Muscle of arm (tissue), 14 donors: Measurements from ENCODE around the gene LOXL3. TPM values are rescaled to one million over a fixed set of nuclear protein-coding genes. Genes with fewer than 3 reads are reported as not detected.
A peak's percentile ranks its signal among the peaks of the same experiment; 100 is the strongest.

Experiments
- DNase-seq: peaks from one replicate; pipeline ENCODE4 v3.0.0-alpha.2; 2013
- long read RNA-seq, 11 donors: transcript quantifications; one replicate each; lab custom pipeline, GENCODE V29; 2026
- polyA plus RNA-seq, 12 donors: library from polyadenylated mRNA; unstranded; fragments of 120-200 nt; gene quantifications; one replicate each; pipeline ENCODE4 v1.2.1, GENCODE V29; 2013; ENCODE audit not compliant: insufficient read length in 12 of 12

LOXL3 gene, protein sequence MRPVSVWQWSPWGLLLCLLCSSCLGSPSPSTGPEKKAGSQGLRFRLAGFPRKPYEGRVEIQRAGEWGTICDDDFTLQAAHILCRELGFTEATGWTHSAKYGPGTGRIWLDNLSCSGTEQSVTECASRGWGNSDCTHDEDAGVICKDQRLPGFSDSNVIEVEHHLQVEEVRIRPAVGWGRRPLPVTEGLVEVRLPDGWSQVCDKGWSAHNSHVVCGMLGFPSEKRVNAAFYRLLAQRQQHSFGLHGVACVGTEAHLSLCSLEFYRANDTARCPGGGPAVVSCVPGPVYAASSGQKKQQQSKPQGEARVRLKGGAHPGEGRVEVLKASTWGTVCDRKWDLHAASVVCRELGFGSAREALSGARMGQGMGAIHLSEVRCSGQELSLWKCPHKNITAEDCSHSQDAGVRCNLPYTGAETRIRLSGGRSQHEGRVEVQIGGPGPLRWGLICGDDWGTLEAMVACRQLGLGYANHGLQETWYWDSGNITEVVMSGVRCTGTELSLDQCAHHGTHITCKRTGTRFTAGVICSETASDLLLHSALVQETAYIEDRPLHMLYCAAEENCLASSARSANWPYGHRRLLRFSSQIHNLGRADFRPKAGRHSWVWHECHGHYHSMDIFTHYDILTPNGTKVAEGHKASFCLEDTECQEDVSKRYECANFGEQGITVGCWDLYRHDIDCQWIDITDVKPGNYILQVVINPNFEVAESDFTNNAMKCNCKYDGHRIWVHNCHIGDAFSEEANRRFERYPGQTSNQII
- polyA plus RNA-seq: 1 to 10 TPM in 10 of 12 donors, not detected in 2; 6.5 to 9.6 (median 7.5) TPM
- long read RNA-seq, donor 1, partial matches to known transcripts: 0 of 1 reads
- long read RNA-seq, donor 1, other reads (novel, unspliced or antisense): 0 of 1 reads
- long read RNA-seq, donor 2, partial matches to known transcripts: 0 of 5 reads
- long read RNA-seq, donor 2, other reads (novel, unspliced or antisense): 0 of 5 reads
- long read RNA-seq, donor 3, partial matches to known transcripts: 0 of 1 reads
- long read RNA-seq, donor 3, other reads (novel, unspliced or antisense): 0 of 1 reads
- long read RNA-seq, donor 4, partial matches to known transcripts: 0 of 1 reads
- long read RNA-seq, donor 4, other reads (novel, unspliced or antisense): 0 of 1 reads
- long read RNA-seq, donor 5, transcript LOXL3-201 (14 exons, 3,502 nt): major isoform, 8 of 9 reads
- long read RNA-seq, donor 5, partial matches to known transcripts: 0 of 9 reads
- long read RNA-seq, donor 5, other reads (novel, unspliced or antisense): 0 of 9 reads
- long read RNA-seq, donor 6: 0 reads
- long read RNA-seq, donor 7, partial matches to known transcripts: 11 of 11 reads
- long read RNA-seq, donor 7, other reads (novel, unspliced or antisense): 0 of 11 reads
- long read RNA-seq, donor 8, partial matches to known transcripts: 5 of 7 reads
- long read RNA-seq, donor 8, other reads (novel, unspliced or antisense): 0 of 7 reads
- long read RNA-seq, donor 9, partial matches to known transcripts: 0 of 1 reads
- long read RNA-seq, donor 9, other reads (novel, unspliced or antisense): 0 of 1 reads
- long read RNA-seq, donor 10, partial matches to known transcripts: 59 of 61 reads
- long read RNA-seq, donor 10, other reads (novel, unspliced or antisense): 0 of 61 reads
- long read RNA-seq, donor 11, partial matches to known transcripts: 13 of 21 reads
- long read RNA-seq, donor 11, other reads (novel, unspliced or antisense): 6 of 21 reads

GRCh38 chr2:74553892-74554819 lies at the start of gene LOXL3, which contains the start of gene DOK1:
TSS of gene LOXL3 (minus strand) at chr2:74553942. CDS start at chr2:74552634, 1,308 bp downstream.
TSS of gene DOK1 (plus strand) at chr2:74554720. CDS start at chr2:74554755, 35 bp downstream.
- peak; percentile 90 for DNase-seq

GRCh38 chr2:74602586-74603281 lies 49.0 kb upstream of the LOXL3 start:
- no peak for DNase-seq

- no peak for DNase-seq
Measured at GRCh38 chr2:74599676-74600075, 45.9 kb upstream of the LOXL3 start.

- DNase-seq: no peak
Measured at GRCh38 chr2:74597410-74597809, 43.7 kb upstream of the LOXL3 start.

DNA sequence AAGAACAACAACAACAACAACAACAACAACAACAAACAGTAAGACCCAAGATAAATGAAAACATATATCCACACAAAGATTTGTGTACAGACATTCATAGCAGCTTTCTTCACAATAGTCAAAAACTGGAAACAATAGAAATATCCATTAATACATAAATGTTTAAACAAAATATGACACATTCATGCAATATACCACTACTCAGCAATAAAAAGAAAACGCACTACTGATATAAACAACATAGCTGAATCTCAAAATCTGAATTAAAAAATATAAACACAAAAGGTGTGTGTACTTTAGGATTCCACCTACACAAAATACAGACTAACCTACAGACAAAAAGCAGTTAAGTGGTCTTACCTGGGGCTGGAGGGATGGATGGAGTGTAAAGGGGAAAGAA lies 42.8 kb upstream of the LOXL3 start:
- no peak for DNase-seq

DNA sequence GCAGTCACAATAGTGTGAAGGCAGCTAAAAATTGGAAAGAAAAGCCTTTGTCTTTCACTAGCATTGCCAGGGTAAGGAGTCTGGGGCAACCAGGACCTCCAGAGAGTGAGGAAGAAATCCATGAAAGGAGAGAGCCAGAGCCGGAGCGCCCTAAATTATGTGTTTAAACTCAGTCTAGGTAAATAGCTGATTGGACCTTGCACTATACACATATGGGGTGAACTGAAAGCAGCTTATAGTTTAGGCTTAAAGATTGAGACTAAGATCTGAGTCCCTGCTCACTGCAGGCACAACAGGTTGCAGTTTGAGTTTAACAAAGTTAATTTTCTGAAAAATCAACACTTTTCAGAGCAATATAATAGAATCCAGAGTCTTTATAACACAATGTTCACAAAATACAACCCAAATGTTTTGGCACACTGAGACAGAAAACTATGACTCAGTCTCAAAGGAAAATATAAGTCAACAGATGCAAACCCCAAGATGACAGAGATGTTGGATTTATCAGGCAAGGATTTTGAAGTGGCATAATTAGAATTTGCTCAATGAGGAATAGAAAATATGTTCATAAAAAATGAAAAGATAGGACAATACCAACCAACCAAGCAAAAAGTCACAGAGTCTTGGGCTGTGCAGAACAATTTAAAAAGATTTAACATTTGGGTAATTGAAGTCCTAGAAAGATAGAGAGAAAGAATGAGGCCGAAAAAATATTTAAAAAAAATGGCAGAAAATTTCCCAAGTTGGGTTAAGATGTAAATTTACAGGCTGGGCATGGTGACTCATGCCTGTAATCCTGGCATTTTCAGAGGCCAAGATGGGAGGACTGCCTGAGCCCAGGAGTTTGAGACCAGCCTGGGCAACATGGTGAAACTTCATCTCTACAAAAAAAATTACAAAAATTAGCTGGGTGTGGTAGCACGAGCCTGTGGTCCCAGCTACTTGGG lies 40.4 kb upstream of the LOXL3 start:
- no peak for DNase-seq

GRCh38 chr2:74588664-74589063 lies 34.9 kb upstream of the LOXL3 start:
- no peak for DNase-seq

- peak; percentile 75 for DNase-seq
Measured at GRCh38 chr2:74587664-74588277, 34.0 kb upstream of the LOXL3 start.

DNA sequence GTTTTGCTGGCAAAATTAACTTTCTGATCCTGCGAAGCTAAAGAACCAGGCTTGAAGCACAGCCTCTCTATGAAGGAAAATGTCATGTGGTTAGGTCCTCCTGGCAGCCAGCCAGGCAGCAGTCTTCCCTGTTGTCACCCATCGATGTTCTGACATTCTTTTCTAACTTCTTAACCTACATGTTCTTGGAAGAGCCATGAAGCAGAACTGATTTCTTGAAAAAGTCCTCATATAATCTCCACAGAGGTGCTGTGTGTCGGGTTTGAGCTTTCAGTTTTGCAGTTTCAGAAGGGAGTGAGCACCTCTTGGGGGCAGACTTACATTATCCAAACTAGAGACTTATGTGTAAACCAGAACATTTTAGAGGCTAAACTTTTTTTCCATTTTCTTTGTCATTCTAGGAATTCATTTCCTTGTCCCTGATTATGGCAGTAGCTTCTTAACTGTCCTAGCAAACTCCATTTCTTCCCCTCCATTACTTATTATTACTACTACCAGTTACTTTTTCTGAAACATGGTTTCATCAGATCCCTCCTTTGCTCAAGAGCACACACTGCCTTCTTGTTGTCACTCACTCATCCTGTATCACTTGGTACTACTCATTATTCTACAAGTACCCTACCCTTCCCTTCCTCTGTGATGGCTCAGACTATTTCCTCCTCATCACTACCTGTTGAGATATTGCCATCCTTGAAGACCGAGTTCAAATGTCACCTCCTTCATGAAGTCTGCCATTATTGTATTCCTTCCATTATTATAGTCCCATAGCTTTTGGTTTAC lies 31.9 kb upstream of the LOXL3 start:
- DNase-seq: no peak

DNA sequence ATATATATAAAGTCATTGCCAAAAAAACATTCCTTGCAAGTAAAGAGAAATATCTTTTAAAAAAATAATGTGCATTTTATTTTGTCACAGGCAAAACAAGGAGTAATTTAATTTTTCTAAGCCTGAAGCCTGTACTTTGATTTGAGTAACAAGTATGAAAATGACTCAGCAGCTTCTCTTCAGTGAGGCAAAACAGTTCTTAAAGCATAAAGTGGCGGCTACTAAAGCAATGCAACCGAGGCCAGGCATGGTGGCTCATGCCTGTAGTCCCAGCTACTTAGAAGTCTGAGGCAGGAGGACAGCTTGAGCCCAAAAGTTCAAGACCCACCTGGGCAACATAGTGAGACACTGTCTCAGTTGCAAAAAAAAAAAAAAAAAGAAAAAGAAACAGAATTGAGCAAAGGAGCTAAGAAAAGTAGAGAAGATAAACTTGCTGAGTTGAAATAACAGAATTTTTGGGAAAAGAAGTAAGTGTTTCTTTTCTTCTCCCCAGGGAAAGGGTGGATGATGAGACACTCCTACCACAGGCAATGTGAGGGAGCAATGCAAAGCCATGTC lies 30.4 kb upstream of the LOXL3 start:
- no peak for DNase-seq

DNA sequence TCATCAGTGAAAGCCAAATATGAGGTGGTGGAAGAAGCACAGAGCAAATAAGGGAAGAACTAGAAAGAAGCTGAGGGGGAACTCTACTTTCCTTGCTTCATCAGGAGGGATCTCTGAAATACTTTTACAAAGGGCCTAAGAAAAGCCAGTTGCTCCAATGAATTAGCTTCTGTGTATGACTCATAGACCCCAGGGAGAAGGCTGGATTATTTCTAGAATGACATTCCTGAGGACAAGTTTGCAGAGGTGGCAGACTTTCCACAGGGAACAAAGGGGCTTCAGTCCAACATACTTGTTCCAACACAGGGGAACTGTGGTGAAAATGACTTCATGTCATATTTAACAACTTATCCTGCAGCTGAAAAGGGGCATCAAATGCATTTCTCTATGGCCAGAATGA lies 29.8 kb upstream of the LOXL3 start:
- DNase-seq: no peak

- DNase-seq: no peak
Measured at GRCh38 chr2:74582184-74582583, 28.4 kb upstream of the LOXL3 start.

DNA sequence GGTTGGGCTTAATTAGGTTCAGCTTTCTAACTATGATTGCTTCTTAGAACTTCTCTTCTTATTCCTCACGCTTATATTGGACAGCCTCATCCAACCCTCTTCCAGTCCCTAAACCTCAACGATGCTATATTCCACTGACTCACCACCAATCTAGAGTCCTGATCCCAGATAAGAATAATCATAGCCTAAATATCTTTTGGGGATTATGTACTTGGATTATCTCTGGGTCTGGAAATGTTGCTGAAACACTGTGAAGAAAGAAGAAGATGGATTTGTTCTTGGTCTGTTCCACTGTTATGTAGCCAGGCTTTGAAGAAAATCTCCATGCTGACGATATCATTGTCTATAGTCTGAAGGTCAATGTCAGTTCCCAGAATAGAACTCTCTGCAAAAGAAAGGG lies 27.7 kb upstream of the LOXL3 start:
- DNase-seq: no peak

DNA sequence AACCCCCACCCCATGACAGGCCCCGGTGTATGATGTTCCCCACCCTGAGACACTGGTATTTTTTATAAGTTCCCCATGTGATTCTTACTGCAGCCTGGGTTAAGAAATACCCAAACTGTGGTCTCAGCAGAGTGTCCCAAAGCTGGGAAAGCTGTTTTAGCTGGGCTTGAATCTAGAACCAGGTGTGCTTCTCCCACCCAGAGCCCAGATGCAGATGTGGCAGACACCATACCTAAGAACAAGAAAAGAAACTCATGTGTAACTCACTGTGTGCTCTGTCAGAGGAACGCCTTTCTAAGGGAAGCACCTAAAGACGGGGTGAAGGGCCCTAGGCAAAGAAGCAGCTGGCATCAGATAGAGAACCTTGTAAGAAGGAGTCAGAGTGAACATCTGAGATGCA lies 24.7 kb upstream of the LOXL3 start:
- DNase-seq: no peak

GRCh38 chr2:74577448-74577847 lies 23.7 kb upstream of the LOXL3 start:
- no peak for DNase-seq

DNA sequence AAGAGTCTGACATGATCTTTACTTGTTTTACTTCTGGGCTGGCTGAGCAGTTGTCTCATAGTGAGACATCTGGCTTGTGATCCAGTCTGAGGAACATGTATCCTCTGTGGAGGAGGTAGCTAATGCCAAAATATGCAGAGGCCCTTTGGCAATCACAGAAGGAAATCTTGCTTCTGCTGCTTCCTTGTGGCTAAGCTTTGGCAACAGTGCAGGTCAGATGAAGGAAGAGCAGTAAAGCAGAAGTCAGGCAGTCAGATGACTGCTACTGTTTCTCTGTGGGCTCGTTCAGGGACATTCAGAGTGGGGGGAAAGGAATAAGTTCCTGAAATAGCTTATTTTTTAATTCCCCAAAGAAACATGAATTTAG lies 23.1 kb upstream of the LOXL3 start:
- peak; percentile 52 for DNase-seq
